ENCODE results near the gene TMEM59L.

DNA sequence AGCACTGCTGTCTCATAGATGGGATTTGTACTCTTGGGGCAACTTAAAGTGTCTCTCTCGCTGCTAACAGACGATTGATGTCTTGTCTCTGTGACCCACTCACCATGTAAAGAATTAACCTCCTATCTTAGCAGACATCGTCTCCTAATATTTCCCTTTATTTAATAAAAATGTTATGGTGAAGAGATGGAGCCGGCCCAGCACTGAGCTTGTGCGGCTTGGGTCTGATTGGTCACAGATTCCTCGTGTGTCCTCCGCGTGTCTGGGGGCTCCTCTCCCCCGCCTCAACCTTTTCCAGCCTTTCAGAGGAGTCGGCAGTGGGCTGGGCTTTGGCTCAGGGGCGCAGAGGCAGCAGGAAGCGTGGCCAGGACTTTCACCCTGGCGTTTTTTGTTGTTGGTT is 57.6 kb downstream of the TMEM59L start:
- no peak for TF ChIP-seq BHLHE40 (IDR thresholded peaks at IDR 0.05; ENCODE audit: borderline replicate concordance)
- TF ChIP-seq TARDBP (IDR thresholded peaks at IDR 0.05), result no peak
- TF ChIP-seq LEF1 (IDR thresholded peaks at IDR 0.05; ENCODE audit: borderline replicate concordance), result no peak
- no peak for TF ChIP-seq FOXK2 (IDR thresholded peaks at IDR 0.05)
- no peak for TF ChIP-seq SUZ12 (IDR thresholded peaks at IDR 0.05)
- no peak for TF ChIP-seq SP1 (IDR thresholded peaks at IDR 0.05)
- no peak for TF ChIP-seq ZNF384 (IDR thresholded peaks at IDR 0.05)
- no peak for TF ChIP-seq FOXM1 (IDR thresholded peaks at IDR 0.05; ENCODE audit: borderline replicate concordance)
- TF ChIP-seq FOXA1 (IDR thresholded peaks at IDR 0.05), result no peak
- TF ChIP-seq ELF4 (IDR thresholded peaks at IDR 0.05), result no peak
- TF ChIP-seq, protein P1, sequence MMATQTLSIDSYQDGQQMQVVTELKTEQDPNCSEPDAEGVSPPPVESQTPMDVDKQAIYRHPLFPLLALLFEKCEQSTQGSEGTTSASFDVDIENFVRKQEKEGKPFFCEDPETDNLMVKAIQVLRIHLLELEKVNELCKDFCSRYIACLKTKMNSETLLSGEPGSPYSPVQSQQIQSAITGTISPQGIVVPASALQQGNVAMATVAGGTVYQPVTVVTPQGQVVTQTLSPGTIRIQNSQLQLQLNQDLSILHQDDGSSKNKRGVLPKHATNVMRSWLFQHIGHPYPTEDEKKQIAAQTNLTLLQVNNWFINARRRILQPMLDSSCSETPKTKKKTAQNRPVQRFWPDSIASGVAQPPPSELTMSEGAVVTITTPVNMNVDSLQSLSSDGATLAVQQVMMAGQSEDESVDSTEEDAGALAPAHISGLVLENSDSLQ (IDR thresholded peaks at IDR 0.05), result no peak
- TF ChIP-seq NFRKB (IDR thresholded peaks at IDR 0.05), result no peak
- no peak for TF ChIP-seq ARNT (IDR thresholded peaks at IDR 0.05)
- TF ChIP-seq L3MBTL2 (conservative IDR thresholded peaks at IDR 0.05), result no peak
